Tibial nerve (tissue), 4 donors: ENCODE data around the gene BRINP2.

Experiments
- CTCF ChIP-seq, 5 experiments: fragments of 200-600 bp in 3 of 5; fragments of 450-650 bp in 2 of 5; sonication (generic) in 3 of 5; IDR thresholded peaks; one replicate each; pipeline ENCODE4 v1.5.1; 2016 to 2019; ENCODE audit warnings: antibody characterized with exemption in 5 of 5, mild to moderate bottlenecking in 3 of 5, moderate library complexity in 2 of 5
- EP300 ChIP-seq, 2 donors: sonication (generic); formaldehyde crosslinking; IDR thresholded peaks; one replicate each; pipeline ENCODE4 v1.6.1; 2017; ENCODE audit warnings: antibody characterized with exemption in 2 of 2, mild to moderate bottlenecking in 1 of 2
- POLR2A ChIP-seq, 2 donors: fragments of 450-650 bp; IDR thresholded peaks; one replicate each; pipeline ENCODE4 v1.6.1; 2017; ENCODE audit warnings: antibody characterized with exemption in 2 of 2, mild to moderate bottlenecking in 2 of 2, moderate library complexity in 2 of 2

GRCh38 chr1:177248258-177248657 lies 77.5 kb downstream of the BRINP2 start:
- TF ChIP-seq CTCF (IDR thresholded peaks at IDR 0.05): no peak
- no peak for TF ChIP-seq POLR2A (IDR thresholded peaks at IDR 0.05)
- no peak for TF ChIP-seq EP300 (IDR thresholded peaks at IDR 0.05)
